ENCODE measurements around the gene POLR3A.

The POLR3A gene

GRCh38 chr10:78011065-78011464 is 18.2 kb downstream of the POLR3A start:
- no peak overlapping the region for H3K4me3 ChIP-seq (ENCODE audit: control insufficient read depth, low read depth, low read length)
- no peak for DNase-seq (ENCODE audit: low read depth)
- no peak for TF ChIP-seq CTCF (conservative IDR thresholded peaks at IDR 0.05; ENCODE audit: control insufficient read depth, insufficient read depth, low read depth, low read length)

GRCh38 chr10:78010278-78010677 is 19.0 kb downstream of the POLR3A start:
- TF ChIP-seq CTCF (conservative IDR thresholded peaks at IDR 0.05; ENCODE audit: control insufficient read depth, insufficient read depth, low read depth, low read length) = no peak
- no peak overlapping the region for H3K4me3 ChIP-seq (ENCODE audit: control insufficient read depth, low read depth, low read length)
- DNase-seq (ENCODE audit: low read depth) = no peak

- H3K4me3 ChIP-seq (ENCODE audit: control insufficient read depth, low read depth, low read length) = no peak overlapping the region
- no peak for DNase-seq (ENCODE audit: low read depth)
- TF ChIP-seq CTCF (conservative IDR thresholded peaks at IDR 0.05; ENCODE audit: control insufficient read depth, insufficient read depth, low read depth, low read length) = no peak
These were observed 19.7 kb downstream of the POLR3A start for GRCh38 chr10:78009662-78010061.

- TF ChIP-seq CTCF (conservative IDR thresholded peaks at IDR 0.05; ENCODE audit: control insufficient read depth, insufficient read depth, low read depth, low read length) = no peak
- DNase-seq (ENCODE audit: low read depth) = no peak
- no peak overlapping the region for H3K4me3 ChIP-seq (ENCODE audit: control insufficient read depth, low read depth, low read length)
These were observed 22.1 kb downstream of the POLR3A start for GRCh38 chr10:78007172-78007571.

DNA sequence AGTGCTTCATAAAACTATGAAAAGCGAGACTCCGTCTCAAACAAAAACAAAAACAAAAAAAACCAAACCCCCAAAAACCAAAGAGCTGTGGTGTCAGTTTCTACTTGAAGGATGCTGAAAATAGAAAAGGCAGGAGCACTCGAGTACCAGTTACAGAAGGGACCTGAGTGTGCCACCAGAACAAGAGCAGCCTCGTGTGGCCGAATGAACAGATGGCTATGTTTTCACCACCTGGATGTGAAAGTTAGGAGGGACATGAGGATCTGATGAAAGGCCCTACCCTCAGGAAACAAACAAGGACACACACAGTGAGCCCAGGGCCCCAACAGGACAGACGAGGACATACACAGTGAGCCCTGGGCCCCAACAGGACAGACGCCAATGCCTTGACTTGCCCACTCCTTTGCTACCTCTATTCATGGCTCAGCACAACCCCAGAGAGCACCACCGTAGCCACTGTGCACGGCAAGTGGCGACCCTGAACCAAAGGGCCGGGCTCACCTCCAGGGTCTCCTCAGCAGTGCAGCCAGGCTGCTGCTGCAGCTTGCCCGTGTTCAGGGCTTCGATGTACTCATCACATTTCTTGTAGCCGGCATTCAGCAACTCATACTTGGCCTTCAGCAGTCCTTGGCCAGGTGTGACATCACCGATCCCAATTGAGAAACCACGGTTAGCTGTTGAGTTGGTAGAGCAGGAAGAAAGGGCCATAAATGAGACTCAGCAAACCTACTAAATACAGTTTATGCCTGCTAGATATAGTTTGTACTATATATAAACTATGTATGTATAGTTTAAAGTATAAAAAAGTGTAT is 24.9 kb downstream of the POLR3A start:
- H3K4me3 ChIP-seq (ENCODE audit: control insufficient read depth, low read depth, low read length) = no peak overlapping the region
- no peak for DNase-seq (ENCODE audit: low read depth)
- no peak for TF ChIP-seq CTCF (conservative IDR thresholded peaks at IDR 0.05; ENCODE audit: control insufficient read depth, insufficient read depth, low read depth, low read length)

DNA sequence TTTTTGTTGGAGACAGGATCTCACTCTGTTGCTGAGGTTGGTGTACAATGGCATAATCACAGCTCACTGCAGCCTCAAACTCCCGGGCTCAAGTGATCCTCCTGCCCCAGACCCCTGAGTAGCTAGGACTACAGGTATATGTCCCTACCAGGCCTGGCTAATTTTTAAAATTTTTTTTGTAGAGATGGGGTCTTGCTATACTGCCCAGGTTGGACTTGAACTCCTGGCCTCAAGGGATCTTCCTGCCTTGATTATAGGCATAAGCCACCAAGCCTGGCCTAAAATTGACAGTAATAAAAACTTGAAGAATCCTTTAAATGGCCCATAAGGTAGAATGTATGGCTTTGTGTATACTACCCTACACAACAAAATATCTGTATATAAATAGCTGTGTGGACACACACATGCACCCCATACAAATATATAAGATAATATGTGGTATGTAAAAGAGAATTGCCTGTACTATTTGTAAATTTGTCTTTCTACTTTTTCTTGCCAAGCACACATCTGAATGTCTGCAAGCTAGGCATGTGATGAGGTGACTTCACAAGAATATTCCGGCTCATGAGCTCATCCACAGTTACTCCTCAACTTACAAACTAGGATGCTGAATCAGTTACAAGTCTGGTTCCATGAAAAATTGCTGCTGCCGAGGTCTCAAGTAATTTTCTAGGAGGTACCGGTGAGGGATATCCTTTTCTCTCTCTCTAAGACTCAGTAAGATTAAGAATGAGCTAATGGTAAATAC is 26.6 kb downstream of the POLR3A start:
- peak; percentile 53 for DNase-seq (ENCODE audit: low read depth)
- no peak for TF ChIP-seq CTCF (conservative IDR thresholded peaks at IDR 0.05; ENCODE audit: control insufficient read depth, insufficient read depth, low read depth, low read length)
- no peak overlapping the region for H3K4me3 ChIP-seq (ENCODE audit: control insufficient read depth, low read depth, low read length)

All from fibroblast of mammary gland (primary cell).